Measurements from ENCODE around the gene TBCD.

TBCD gene

DNA sequence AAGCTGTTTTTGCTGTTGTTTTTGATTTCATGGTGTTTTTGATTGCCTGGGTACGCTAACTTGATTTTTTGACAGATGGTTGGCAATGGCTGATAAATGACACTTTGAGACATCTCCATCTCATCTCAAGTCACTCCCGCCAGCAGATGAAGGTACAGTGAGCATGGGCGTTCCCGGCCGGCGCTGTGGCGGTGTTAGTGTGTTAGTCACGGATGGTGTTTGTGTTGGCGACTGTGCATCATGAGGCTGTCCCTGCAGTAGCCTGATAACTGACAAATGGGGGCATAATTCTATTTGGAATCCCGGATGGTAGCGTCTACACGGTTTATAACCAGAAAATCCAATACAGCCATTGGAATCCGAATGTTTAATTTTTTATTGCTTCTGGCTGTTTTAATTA is 169.6 kb downstream of the TBCD start:
- no peaks in the 10 kb centered on the region for H3K27me3 ChIP-seq (ENCODE audit: control insufficient read depth in 1 of 2, insufficient read depth in 2 of 2, low read length in 2 of 2)
- peaks cover 0 to 7% of the 10 kb centered on the region in 2 donors for H3K4me1 ChIP-seq (ENCODE audit: control insufficient read depth in 1 of 2, insufficient read depth in 2 of 2, low read length in 2 of 2)
- peaks cover 6 to 19% of the 10 kb centered on the region in 2 donors for H3K36me3 ChIP-seq (ENCODE audit: control insufficient read depth in 1 of 2, insufficient read depth in 2 of 2, low read length in 2 of 2)
- no peak overlapping the region for H3K27ac ChIP-seq (ENCODE audit: low read depth, low read length)
- H3K9ac ChIP-seq (ENCODE audit: low read depth in 1 of 2, low read length in 2 of 2): no peak overlapping the region
- no peak overlapping the region for H3K4me3 ChIP-seq (ENCODE audit: low read depth in 1 of 2, low read length in 2 of 2)
- H3K9me3 ChIP-seq (ENCODE audit: control insufficient read depth in 1 of 2, low read length in 2 of 2): no peaks in the 10 kb centered on the region

DNA sequence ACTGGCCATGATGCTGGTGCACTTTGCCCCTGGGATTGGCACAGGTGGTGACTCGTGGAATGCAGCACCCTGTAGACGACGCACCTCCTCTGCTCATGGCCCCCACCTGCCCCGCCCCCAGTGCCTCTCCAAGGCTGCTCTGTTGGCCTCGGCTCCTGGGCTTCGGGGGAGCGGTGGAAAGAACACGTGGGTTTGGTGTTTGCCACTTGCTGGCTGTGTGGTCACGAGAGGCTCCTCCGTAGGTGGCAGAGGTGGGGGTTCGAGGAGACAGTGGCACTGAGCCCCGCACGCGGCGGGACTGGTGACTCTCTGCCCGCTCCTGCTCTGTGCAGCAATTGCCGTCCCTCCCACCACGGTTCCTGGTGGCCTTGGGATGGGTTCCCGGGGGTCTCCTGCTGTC is 170.8 kb downstream of the TBCD start:
- H3K4me1 ChIP-seq (ENCODE audit: control insufficient read depth in 1 of 2, insufficient read depth in 2 of 2, low read length in 2 of 2): peaks cover 0 to 7% of the 10 kb centered on the region in 2 donors
- peaks cover 13 to 31% of the 10 kb centered on the region in 2 donors for H3K36me3 ChIP-seq (ENCODE audit: control insufficient read depth in 1 of 2, insufficient read depth in 2 of 2, low read length in 2 of 2)
- no peak overlapping the region for H3K4me3 ChIP-seq (ENCODE audit: low read depth in 1 of 2, low read length in 2 of 2)
- no peak overlapping the region for H3K27ac ChIP-seq (ENCODE audit: low read depth, low read length)
- H3K27me3 ChIP-seq (ENCODE audit: control insufficient read depth in 1 of 2, insufficient read depth in 2 of 2, low read length in 2 of 2): no peaks in the 10 kb centered on the region
- no peaks in the 10 kb centered on the region for H3K9me3 ChIP-seq (ENCODE audit: control insufficient read depth in 1 of 2, low read length in 2 of 2)
- H3K9ac ChIP-seq (ENCODE audit: low read depth in 1 of 2, low read length in 2 of 2): no peak overlapping the region

DNA sequence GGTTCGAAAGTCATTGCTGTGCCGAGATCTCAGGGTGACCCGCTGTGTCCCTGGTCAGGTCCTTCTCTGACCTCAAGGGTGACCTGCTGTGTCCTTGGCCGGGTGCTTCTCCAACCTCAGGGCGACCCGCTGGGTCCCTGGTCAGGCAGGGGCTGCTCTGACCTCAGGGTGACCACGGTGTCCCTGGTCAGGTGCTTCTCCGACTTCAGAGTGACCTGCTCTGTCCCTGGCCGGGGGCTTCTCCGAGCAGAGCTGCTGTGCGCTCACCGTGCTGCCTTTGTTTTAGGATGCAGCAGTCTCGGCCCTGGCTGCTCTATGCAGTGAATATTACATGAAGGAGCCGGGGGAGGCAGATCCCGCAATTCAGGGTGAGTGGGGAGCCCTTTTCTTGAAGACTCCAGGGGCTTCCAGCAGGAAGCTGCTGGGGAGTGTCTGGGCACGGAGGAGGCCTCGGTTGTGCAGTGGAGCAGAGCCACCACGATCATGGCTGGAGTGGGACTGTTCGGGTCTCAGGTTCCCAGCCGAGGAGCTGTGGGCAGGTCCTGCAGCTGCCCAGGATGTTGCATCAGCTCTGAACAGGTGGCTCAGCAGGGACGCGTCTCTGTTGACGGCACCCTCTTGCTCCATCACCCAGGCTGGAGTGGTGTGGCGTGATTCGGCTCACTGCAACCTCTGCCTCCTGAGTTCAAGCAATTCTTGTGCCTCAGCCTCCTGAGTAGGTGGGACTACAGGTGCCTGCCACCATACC is 171.7 kb downstream of the TBCD start:
- H3K9me3 ChIP-seq (ENCODE audit: control insufficient read depth in 1 of 2, low read length in 2 of 2): no peaks in the 10 kb centered on the region
- no peak overlapping the region for H3K27ac ChIP-seq (ENCODE audit: low read depth, low read length)
- no peaks in the 10 kb centered on the region for H3K27me3 ChIP-seq (ENCODE audit: control insufficient read depth in 1 of 2, insufficient read depth in 2 of 2, low read length in 2 of 2)
- no peak overlapping the region for H3K9ac ChIP-seq (ENCODE audit: low read depth in 1 of 2, low read length in 2 of 2)
- no peak overlapping the region for H3K4me3 ChIP-seq (ENCODE audit: low read depth in 1 of 2, low read length in 2 of 2)
- H3K4me1 ChIP-seq (ENCODE audit: control insufficient read depth in 1 of 2, insufficient read depth in 2 of 2, low read length in 2 of 2): peaks cover 0 to 7% of the 10 kb centered on the region in 2 donors
- H3K36me3 ChIP-seq (ENCODE audit: control insufficient read depth in 1 of 2, insufficient read depth in 2 of 2, low read length in 2 of 2): peaks cover 14 to 40% of the 10 kb centered on the region in 2 donors

DNA sequence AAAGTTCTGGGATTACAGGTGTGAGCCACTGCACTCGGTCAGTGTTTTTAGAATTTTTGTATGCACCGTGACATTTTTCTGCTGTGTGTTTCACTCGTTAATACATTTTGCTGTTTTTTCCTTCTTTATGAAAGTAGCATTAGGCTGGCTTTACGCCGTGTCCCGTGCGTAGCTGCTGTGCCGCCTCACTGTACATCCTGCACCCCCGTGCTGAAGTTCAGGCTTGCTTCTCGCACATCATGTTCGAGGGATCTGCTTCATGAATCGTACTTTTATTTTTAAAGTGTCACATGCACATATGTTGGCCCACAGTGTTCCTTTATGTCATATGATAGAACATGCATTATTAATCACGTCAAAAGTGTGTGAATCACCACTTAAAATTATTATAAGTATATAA is 172.3 kb downstream of the TBCD start:
- Histone ChIP-seq H3K4me3 (ENCODE audit: low read depth in 1 of 2, low read length in 2 of 2) (no peak overlapping the region), H3K9me3 (ENCODE audit: control insufficient read depth in 1 of 2, low read length in 2 of 2) (no peaks in the 10 kb centered on the region), H3K27me3 (ENCODE audit: control insufficient read depth in 1 of 2, insufficient read depth in 2 of 2, low read length in 2 of 2) (no peaks in the 10 kb centered on the region), H3K27ac (ENCODE audit: low read depth, low read length) (no peak overlapping the region), H3K36me3 (ENCODE audit: control insufficient read depth in 1 of 2, insufficient read depth in 2 of 2, low read length in 2 of 2) (peaks cover 14 to 46% of the 10 kb centered on the region in 2 donors), H3K4me1 (ENCODE audit: control insufficient read depth in 1 of 2, insufficient read depth in 2 of 2, low read length in 2 of 2) (peaks cover 0 to 7% of the 10 kb centered on the region in 2 donors), H3K9ac (ENCODE audit: low read depth in 1 of 2, low read length in 2 of 2) (no peak overlapping the region)

DNA sequence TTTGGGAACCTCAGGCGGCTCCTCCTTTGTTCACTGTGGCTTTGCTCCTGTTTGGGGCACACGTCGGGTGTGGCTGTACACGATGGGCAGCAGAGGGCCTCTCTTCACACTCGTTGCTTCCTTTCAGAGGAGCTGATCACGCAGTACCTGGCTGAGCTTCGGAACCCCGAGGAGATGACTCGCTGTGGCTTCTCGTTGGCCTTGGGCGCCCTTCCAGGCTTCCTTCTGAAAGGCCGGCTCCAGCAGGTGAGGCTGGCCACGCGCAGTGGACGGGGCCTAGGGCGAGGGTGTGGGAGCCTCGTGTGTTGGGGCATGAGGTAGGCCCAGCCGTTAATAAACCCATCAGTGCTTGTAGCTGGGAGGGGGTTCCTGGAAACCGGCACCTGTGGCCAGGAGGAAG is 172.9 kb downstream of the TBCD start:
- Histone ChIP-seq H3K27me3 (ENCODE audit: control insufficient read depth in 1 of 2, insufficient read depth in 2 of 2, low read length in 2 of 2) (no peaks in the 10 kb centered on the region), H3K4me3 (ENCODE audit: low read depth in 1 of 2, low read length in 2 of 2) (no peak overlapping the region), H3K4me1 (ENCODE audit: control insufficient read depth in 1 of 2, insufficient read depth in 2 of 2, low read length in 2 of 2) (peaks cover 0 to 7% of the 10 kb centered on the region in 2 donors), H3K9me3 (ENCODE audit: control insufficient read depth in 1 of 2, low read length in 2 of 2) (no peaks in the 10 kb centered on the region), H3K9ac (ENCODE audit: low read depth in 1 of 2, low read length in 2 of 2) (no peak overlapping the region), H3K27ac (ENCODE audit: low read depth, low read length) (no peak overlapping the region), H3K36me3 (ENCODE audit: control insufficient read depth in 1 of 2, insufficient read depth in 2 of 2, low read length in 2 of 2) (peaks cover 14 to 52% of the 10 kb centered on the region in 2 donors)

DNA sequence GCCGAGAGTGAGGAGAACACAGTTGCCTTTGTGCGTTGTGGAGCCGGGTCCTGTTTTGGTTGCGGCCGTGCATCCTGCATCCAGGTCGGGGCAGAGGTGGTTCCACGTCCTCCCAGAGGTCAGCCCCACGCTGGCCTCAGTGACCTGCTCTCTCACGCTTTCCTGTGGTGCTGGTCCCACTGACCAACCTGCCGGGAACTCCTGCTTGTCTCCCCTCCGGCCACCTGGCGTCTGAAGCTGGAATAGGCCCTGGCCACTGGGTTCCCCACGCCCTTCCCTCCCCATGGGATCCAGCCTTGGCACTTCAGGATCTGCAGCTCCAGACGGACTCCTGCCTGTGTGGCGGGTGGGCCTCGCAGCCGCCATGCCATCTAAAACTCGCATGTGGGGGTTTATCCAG is 173.5 kb downstream of the TBCD start:
- Histone ChIP-seq H3K9ac (ENCODE audit: low read depth in 1 of 2, low read length in 2 of 2) (no peak overlapping the region), H3K27ac (ENCODE audit: low read depth, low read length) (no peak overlapping the region), H3K4me1 (ENCODE audit: control insufficient read depth in 1 of 2, insufficient read depth in 2 of 2, low read length in 2 of 2) (peaks cover 0 to 7% of the 10 kb centered on the region in 2 donors), H3K4me3 (ENCODE audit: low read depth in 1 of 2, low read length in 2 of 2) (no peak overlapping the region), H3K27me3 (ENCODE audit: control insufficient read depth in 1 of 2, insufficient read depth in 2 of 2, low read length in 2 of 2) (no peaks in the 10 kb centered on the region), H3K36me3 (ENCODE audit: control insufficient read depth in 1 of 2, insufficient read depth in 2 of 2, low read length in 2 of 2) (peaks cover 14 to 57% of the 10 kb centered on the region in 2 donors), H3K9me3 (ENCODE audit: control insufficient read depth in 1 of 2, low read length in 2 of 2) (no peaks in the 10 kb centered on the region)

DNA sequence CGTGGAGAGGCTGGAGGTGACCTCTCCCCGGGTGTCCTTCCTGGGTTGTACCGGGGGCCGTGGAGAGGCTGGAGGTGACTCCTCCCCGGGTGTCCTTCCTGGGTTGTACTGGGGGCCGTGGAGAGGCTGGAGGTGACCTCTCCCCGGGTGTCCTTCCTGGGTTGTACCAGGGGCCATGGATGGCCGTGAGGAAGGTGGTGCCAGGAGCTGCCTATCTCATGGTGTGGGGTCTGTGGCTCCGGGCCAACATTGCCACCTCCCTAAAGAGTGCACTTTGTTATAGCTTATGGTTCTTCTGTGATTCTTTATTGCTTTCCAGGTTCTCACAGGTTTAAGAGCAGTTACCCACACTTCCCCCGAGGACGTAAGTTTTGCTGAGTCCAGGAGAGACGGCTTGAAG is 174.2 kb downstream of the TBCD start:
- no peak overlapping the region for H3K27ac ChIP-seq (ENCODE audit: low read depth, low read length)
- no peak overlapping the region for H3K4me3 ChIP-seq (ENCODE audit: low read depth in 1 of 2, low read length in 2 of 2)
- no peaks in the 10 kb centered on the region for H3K9me3 ChIP-seq (ENCODE audit: control insufficient read depth in 1 of 2, low read length in 2 of 2)
- H3K36me3 ChIP-seq (ENCODE audit: control insufficient read depth in 1 of 2, insufficient read depth in 2 of 2, low read length in 2 of 2): peaks cover 20 to 65% of the 10 kb centered on the region in 2 donors
- peaks cover 0 to 7% of the 10 kb centered on the region in 2 donors for H3K4me1 ChIP-seq (ENCODE audit: control insufficient read depth in 1 of 2, insufficient read depth in 2 of 2, low read length in 2 of 2)
- no peaks in the 10 kb centered on the region for H3K27me3 ChIP-seq (ENCODE audit: control insufficient read depth in 1 of 2, insufficient read depth in 2 of 2, low read length in 2 of 2)
- no peak overlapping the region for H3K9ac ChIP-seq (ENCODE audit: low read depth in 1 of 2, low read length in 2 of 2)

DNA sequence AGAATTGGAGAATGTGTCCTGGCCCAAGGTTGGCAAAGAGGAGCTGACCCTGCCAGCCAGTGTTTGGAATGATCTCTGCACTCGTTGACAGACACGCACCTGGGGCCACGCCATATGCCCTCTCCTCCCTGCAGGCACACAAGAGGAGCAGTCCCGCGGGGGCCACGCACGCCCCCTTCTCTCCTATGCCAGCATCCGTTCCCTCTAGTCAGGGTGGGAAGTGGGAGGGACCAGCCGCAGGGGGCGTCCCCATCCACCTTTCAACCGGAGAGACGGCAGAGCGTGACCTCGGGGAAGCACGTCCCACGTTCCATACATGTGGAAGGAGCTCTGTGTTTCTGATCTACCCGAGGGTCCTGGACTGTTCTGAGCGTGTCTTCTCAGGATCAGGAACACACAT is 174.9 kb downstream of the TBCD start:
- peaks cover 20 to 70% of the 10 kb centered on the region in 2 donors for H3K36me3 ChIP-seq (ENCODE audit: control insufficient read depth in 1 of 2, insufficient read depth in 2 of 2, low read length in 2 of 2)

DNA sequence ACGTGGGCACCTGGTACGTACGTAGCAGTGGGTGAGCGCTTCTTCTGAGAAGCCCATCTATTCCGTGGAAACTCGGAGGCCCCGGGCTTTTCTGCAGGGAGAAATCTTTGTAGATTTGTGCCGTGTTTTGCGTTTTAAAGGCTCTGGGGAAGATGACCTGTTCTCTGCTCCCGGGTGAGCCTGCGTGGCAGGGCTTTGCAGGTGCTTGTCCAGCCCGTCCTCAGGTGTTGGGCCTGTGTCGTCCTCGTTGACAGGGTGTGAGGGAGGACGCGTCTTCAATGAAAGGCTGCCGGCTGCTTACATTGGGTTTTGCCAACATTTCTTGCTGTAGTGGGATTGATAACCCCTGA is 175.4 kb downstream of the TBCD start:
- peaks cover 0 to 5% of the 10 kb centered on the region in 2 donors for H3K4me1 ChIP-seq (ENCODE audit: control insufficient read depth in 1 of 2, insufficient read depth in 2 of 2, low read length in 2 of 2)
- no peaks in the 10 kb centered on the region for H3K9me3 ChIP-seq (ENCODE audit: control insufficient read depth in 1 of 2, low read length in 2 of 2)
- no peak overlapping the region for H3K27ac ChIP-seq (ENCODE audit: low read depth, low read length)
- H3K36me3 ChIP-seq (ENCODE audit: control insufficient read depth in 1 of 2, insufficient read depth in 2 of 2, low read length in 2 of 2): peaks cover 20 to 70% of the 10 kb centered on the region in 2 donors
- H3K4me3 ChIP-seq (ENCODE audit: low read depth in 1 of 2, low read length in 2 of 2): no peak overlapping the region
- no peaks in the 10 kb centered on the region for H3K27me3 ChIP-seq (ENCODE audit: control insufficient read depth in 1 of 2, insufficient read depth in 2 of 2, low read length in 2 of 2)
- no peak overlapping the region for H3K9ac ChIP-seq (ENCODE audit: low read depth in 1 of 2, low read length in 2 of 2)

More for the DNA sequence above, 174.9 kb downstream of the TBCD start:
- no peak overlapping the region for H3K9ac ChIP-seq (ENCODE audit: low read depth in 1 of 2, low read length in 2 of 2)
- peaks cover 0 to 7% of the 10 kb centered on the region in 2 donors for H3K4me1 ChIP-seq (ENCODE audit: control insufficient read depth in 1 of 2, insufficient read depth in 2 of 2, low read length in 2 of 2)
- no peaks in the 10 kb centered on the region for H3K27me3 ChIP-seq (ENCODE audit: control insufficient read depth in 1 of 2, insufficient read depth in 2 of 2, low read length in 2 of 2)
- no peaks in the 10 kb centered on the region for H3K9me3 ChIP-seq (ENCODE audit: control insufficient read depth in 1 of 2, low read length in 2 of 2)
- no peak overlapping the region for H3K4me3 ChIP-seq (ENCODE audit: low read depth in 1 of 2, low read length in 2 of 2)
- H3K27ac ChIP-seq (ENCODE audit: low read depth, low read length): no peak overlapping the region

DNA sequence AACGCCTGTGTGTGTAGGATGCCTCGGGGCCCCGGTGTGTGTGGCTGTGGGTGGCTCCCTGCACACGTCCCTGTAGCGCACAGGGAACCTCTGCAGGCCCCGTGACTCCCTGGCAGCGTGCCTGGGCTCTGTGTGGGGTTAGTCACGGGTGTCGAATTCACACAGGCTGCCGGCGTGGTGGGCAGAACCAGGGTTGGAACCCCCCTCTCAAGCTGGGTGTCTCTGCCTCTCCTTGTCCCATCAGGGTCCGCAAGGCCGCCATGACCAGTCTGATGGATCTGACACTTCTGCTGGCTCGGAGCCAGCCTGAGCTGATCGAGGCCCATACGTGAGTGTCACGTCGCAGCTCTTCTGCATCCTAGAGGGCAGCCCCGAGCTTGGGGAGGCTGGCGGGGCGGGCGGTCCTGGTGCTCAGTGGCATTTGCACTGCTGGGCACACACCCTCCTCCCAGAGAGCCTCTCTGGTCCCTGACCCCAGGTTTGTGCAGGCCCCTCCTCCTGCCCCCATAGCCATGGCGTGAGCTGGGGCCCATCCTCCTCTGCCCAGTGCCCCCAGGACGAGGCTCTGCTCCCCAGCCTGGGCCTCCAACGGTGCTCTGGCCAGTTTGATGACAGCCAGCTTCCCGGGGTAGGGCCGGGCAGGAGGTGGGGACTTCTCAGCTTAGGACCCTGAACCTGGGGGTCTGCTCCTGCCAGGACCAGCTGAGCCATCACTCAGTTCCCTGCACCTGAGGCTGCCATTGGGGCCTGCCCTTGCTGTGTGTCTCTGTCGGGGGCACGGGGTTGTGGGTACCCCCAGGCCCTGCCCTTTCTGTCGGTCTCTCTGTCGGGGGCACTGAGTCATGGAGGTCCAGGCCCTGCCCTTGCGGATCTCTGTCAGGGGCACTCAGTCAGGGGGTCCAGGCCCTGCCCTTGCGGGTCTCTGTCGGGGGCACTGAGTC is 176.1 kb downstream of the TBCD start:
- no peaks in the 10 kb centered on the region for H3K27me3 ChIP-seq (ENCODE audit: control insufficient read depth in 1 of 2, insufficient read depth in 2 of 2, low read length in 2 of 2)
- H3K4me1 ChIP-seq (ENCODE audit: control insufficient read depth in 1 of 2, insufficient read depth in 2 of 2, low read length in 2 of 2): no peaks in the 10 kb centered on the region
- H3K9me3 ChIP-seq (ENCODE audit: control insufficient read depth in 1 of 2, low read length in 2 of 2): no peaks in the 10 kb centered on the region
- peaks cover 20 to 74% of the 10 kb centered on the region in 2 donors for H3K36me3 ChIP-seq (ENCODE audit: control insufficient read depth in 1 of 2, insufficient read depth in 2 of 2, low read length in 2 of 2)
- H3K4me3 ChIP-seq (ENCODE audit: low read depth in 1 of 2, low read length in 2 of 2): no peak overlapping the region
- H3K27ac ChIP-seq (ENCODE audit: low read depth, low read length): no peak overlapping the region
- H3K9ac ChIP-seq (ENCODE audit: low read depth in 1 of 2, low read length in 2 of 2): no peak overlapping the region

All from duodenal mucosa (tissue), 2 donors.